Stimulated activated CD4-positive, alpha-beta T cell treated with anti-CD3 and anti-CD28 coated beads, Interleukin-4, amount 100 ng/mL, for 24 hours (primary cell): ENCODE results near the gene CNIH2.

Source experiments
- DNase-seq: peaks from one replicate; pipeline ENCODE4 v3.0.0-alpha.2; 2020

CNIH2 gene

GRCh38 chr11:66278363-66279091 is 552 bp downstream of the CNIH2 start:
- no peak for DNase-seq

- no peak for DNase-seq
Observed at GRCh38 chr11:66279092-66279734, 1.2 kb downstream of the CNIH2 start.

- DNase-seq, result no peak
Observed at GRCh38 chr11:66280428-66280827, 2.5 kb downstream of the CNIH2 start.

GRCh38 chr11:66281001-66281400 is 3.0 kb downstream of the CNIH2 start:
- no peak for DNase-seq

GRCh38 chr11:66281776-66282467 is 3.9 kb downstream of the CNIH2 start:
- no peak for DNase-seq

- DNase-seq, result peak; percentile 98
Observed at GRCh38 chr11:66282468-66283455, 4.8 kb downstream of the CNIH2 start.

GRCh38 chr11:66283461-66284105 is 5.6 kb downstream of the CNIH2 start:
- DNase-seq, result no peak

- no peak for DNase-seq
Observed at GRCh38 chr11:66284526-66285078, 6.6 kb downstream of the CNIH2 start.

- DNase-seq, result no peak
Observed at GRCh38 chr11:66285250-66285947, 7.4 kb downstream of the CNIH2 start.

GRCh38 chr11:66286699-66287098 is 8.7 kb downstream of the CNIH2 start:
- DNase-seq, result no peak

GRCh38 chr11:66287211-66287888 is 9.4 kb downstream of the CNIH2 start:
- DNase-seq, result no peak

GRCh38 chr11:66287889-66288670 is 10.1 kb downstream of the CNIH2 start:
- no peak for DNase-seq

GRCh38 chr11:66288671-66289547 is 10.9 kb downstream of the CNIH2 start, which contains the start of gene YIF1A:
Gene YIF1A (minus strand): TSS chr11:66289143. CDS start chr11:66288985, 158 bp downstream.
- peak; percentile 99 for DNase-seq

GRCh38 chr11:66289548-66290329 is 11.8 kb downstream of the CNIH2 start:
- peak; percentile 88 for DNase-seq

- DNase-seq, result no peak
Observed at GRCh38 chr11:66290330-66290621, 12.3 kb downstream of the CNIH2 start.

GRCh38 chr11:66291303-66291705 is 13.3 kb downstream of the CNIH2 start:
- DNase-seq, result no peak

GRCh38 chr11:66291706-66292542 is 13.9 kb downstream of the CNIH2 start, which contains the start of gene TMEM151A:
Gene TMEM151A (plus strand): TSS chr11:66291894. CDS start chr11:66292014, 120 bp downstream.
- DNase-seq, result no peak
